Fibroblast of peridontal ligament (primary cell): ENCODE data around the gene MRAS.
"Not testable (repeated sequence)": the region's sequence is repeated elsewhere in the genome, so short reads cannot be mapped to it uniquely, and the experiment has no call there.

Experiments used
- DNase-seq: peaks from one replicate; pipeline ENCODE4 v3.0.0-alpha.2; 2010; ENCODE audit errors: extremely low read depth

Gene MRAS

GRCh38 chr3:138389841-138390581 is 41.6 kb downstream of the MRAS start:
- peak; percentile 60 for DNase-seq

DNA sequence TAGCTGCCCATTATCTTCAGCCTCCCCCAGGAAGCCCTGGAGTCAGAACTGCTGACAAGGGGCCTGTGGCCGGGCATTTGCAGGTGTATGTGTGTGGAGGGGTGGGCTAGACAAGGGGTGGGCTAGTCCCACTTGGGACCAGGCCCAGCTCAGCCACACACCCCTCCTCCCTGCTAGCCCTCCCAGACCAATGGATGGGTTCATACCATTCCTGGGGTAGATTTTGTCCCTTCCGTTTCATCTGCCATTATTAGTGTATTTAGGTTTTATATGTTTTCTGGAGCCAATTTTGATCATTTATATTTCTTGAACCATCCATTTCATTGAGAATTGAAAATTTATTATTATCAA is 42.2 kb downstream of the MRAS start:
- no peak for DNase-seq

- no peak for DNase-seq
Measured at GRCh38 chr3:138394156-138394555, 45.8 kb downstream of the MRAS start.

DNA sequence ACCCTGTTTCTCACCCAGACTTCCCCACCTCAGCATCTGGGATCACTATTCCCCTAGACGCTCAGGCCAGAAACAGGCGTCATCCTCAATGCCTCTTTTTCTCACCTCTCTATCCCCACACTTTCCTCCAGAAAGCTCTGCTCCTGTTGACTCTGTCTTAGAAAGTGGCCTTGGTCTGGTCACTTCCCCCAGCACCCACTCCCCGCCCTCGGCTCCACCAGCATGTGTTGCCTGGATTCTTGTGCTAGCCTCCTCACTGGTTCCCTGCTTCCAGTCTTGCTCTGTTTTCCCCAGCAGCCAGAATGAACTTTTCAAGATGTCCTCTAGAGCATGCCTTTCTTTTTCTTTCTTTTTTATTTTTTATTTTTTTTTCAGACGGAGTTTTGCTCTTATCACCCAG is 46.3 kb downstream of the MRAS start:
- no peak for DNase-seq

- no peak for DNase-seq
Measured at GRCh38 chr3:138395865-138396751, 47.7 kb downstream of the MRAS start.

DNA sequence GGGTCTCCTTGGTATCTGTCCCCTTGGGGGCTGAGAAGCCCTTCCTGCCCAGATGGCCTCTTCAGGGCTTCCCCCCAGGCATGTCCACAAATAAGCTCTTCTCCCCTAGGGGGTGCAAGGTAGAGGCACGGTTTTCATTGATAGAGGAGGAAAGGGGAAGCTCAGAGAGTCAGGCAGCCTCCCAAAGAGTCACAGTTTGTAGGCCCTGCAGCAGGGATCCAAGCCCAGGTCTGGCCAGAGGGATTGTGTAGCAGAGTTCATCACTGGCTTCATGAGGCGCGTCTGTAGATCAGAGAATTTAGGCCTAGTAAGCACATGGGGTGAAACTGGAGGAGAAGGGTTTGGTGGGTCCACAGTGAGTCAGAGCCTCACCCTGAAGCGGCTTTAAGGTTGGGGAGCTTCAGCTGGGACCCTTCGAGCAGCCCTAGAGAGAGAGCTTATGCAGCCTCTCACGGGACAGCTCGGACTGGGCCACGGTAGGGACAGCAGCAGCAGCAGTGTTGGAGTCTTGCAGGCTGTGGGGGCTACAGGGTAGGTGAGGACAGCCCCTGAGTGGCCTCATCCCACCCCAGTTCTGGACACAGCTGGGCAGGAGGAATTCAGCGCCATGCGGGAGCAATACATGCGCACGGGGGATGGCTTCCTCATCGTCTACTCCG is 48.5 kb downstream of the MRAS start:
- no peak for DNase-seq

- no peak for DNase-seq
Measured at GRCh38 chr3:138397983-138398382, 49.6 kb downstream of the MRAS start.

- no peak for DNase-seq
Measured at GRCh38 chr3:138398791-138399575, 50.6 kb downstream of the MRAS start.

DNA sequence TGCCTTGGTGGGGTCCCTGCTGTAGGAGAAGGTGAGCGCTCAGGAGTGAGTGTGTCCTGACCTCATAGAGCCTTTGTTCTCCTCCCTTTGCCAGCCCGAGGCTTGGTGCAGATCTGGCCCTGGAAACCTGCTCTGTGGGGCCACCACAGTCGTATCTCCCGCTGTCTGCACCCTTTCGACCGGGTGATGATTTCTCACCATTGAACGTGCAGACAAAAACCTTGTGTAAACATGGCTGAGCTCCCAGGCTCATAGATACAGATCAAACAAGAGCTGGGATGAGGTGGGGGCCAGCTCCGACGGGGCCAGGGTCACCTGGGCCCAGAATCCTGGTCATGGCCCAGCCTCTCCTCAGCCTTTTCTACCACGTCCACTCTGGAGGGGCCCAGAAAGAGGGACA is 51.4 kb downstream of the MRAS start:
- no peak for DNase-seq

- DNase-seq = no peak
Measured at GRCh38 chr3:138400651-138401070, 52.3 kb downstream of the MRAS start.

GRCh38 chr3:138401834-138402233 is 53.5 kb downstream of the MRAS start:
- DNase-seq = no peak

GRCh38 chr3:138404121-138404520 is 55.7 kb downstream of the MRAS start:
- DNase-seq = no peak

DNA sequence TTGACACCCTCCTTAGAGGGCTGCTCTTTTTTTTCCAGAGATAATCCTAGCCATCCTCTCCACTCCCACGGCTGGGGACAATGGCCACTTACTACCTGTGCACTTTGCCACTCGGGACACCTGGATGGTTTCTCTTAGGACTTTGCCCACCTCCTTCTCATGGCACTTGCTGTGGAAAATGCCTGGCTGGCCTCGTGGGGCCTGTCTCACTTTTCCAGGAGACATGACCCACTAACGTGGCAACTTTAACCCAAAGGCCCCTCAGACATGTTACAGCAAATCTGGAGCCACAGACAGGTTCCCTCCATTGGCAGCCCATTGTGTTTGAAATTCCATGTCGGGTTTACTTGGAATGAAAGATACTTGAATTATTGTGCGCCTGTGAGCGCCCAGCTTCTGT is 56.6 kb downstream of the MRAS start:
- no peak for DNase-seq

DNA sequence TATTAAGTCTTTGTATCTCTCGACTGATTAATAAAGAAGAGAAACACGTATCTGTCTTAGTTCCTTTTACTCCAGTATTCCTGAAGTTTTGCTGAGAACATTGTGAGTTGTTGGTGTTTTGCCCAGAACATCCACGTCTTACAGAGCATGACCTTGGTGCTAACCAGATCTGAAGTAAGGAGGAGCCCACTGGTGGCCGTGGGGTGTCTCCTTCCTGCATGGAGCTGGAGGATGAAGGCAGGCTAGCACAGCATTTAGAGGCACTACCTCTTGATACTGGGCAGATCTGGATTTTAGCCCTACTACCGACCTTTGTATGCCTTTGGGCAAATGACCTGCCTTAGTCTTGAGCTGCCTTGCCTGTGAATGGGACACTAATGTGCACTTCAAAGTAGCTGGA is 57.1 kb downstream of the MRAS start:
- no peak for DNase-seq

DNA sequence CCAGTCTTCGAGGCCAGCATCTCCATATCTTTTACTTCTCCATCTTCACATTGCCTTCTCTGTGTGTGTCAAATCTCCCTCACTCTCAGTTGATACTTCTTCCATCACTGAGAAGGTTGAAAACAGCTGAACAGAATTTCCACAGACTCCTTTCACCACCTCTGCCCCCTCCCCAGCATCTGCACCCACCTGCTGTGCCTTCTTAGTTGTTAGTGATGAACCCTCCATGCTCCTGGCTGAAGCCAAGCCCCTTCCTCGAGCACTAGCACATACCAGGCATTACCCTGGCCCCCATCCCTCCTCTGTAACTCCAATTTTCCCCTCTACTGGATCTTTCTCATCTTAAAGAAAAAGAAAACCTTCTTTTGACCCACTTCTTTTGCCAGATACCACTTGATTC is 58.2 kb downstream of the MRAS start:
- DNase-seq = no peak

DNA sequence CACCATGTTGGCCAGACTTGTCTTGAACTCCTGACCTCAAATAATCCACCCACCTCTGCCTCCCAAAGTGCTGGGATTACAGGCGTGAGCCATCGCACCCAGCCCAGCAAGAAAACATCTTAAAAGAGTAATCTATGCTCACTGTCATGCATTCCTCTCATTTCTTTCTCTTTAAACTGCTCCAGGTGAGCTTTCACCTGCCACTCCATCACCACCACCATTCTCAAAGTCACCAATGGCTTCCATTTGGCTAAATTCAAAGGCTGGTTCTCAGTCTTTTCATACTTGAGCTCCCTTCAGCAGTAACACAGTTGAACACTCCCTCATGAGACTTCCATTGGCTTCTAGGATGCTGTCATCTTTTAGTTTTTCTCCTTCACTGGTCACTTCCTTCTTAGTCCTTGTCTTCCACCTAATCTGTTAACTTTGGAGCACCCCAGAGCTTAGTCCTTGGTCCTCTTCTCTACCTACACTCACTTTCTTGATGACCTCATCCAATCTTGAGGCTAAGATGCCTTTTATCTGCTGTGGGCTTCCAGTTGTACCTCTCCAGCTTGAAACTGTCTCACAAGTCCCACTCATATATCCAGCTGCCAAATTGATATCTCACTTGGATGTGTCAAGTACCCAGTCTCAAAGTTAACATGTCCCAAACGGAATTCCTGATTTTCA is 59.0 kb downstream of the MRAS start:
- no peak for DNase-seq

DNA sequence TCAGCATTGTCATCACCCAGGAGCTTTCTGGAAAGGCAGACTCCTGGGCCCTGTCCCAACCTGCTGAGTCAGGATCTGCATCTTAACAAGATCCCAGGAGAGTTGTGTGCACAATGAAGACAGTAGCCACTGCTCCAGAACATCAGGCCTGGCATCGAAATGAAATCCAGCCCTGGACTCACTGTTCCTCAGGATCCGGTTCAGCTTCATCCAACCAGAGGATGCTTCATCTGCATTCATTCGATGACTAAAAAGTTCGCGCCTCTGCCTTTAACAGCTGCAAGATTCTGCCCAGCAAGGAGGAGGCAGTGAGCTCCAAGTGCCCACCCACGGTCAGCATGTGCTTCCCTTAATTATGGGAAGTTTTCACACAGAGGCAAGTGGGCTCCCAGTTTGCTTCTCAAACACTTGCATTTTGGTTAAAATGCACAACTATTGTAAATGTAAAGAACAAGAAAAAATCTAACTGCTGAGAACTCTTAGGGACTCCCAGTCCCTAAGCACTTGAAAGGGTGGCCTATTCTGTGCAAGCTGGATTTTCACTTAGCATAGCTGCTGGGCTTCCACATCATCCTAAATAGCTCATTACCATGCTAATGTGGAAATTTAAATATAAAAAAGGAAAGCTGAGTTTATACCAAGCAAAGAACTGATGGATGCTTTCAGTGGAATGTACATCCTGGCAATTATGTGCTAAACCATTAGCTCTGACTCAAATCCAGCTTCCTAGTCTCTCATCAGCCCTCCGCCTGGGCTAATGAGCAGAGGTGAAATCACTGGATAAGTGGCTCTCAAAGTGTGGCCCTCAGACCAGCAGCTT is 60.6 kb downstream of the MRAS start:
- DNase-seq = no peak

DNA sequence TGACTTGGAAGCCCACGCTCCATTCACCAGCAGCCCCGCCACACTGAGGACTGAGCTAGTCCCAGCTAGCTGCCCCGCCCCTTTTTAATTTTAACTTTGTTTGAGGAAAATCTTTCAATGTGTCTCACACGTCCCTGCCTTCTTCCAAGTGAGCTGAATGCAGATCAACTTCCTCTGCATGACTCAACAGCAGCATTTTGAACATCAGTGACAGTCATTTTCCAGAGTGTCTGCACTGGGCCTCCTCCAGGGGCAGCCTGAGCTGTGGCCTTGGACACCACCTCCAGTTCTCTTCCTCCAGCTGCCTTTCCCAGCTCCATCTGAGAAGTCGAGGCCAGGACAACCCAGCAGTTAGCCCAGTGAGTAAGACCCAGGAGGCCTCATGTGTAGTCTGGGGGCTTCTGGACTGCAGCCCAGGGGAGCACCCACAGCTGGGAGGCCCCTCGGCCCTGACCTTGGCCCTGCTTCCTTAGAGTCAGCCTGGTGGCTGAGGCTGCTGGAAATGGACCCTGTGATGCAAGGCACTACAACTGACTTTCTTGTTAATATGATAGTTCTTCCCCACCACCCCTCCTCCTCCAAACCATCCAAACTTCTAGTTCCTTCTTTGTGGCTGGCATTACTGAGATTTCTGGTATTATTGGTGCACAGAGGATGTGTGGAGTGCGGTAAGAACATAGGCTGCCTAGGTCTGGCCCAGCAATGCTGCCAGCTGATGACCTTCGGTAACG is 64.6 kb downstream of the MRAS start:
- DNase-seq = no peak

DNA sequence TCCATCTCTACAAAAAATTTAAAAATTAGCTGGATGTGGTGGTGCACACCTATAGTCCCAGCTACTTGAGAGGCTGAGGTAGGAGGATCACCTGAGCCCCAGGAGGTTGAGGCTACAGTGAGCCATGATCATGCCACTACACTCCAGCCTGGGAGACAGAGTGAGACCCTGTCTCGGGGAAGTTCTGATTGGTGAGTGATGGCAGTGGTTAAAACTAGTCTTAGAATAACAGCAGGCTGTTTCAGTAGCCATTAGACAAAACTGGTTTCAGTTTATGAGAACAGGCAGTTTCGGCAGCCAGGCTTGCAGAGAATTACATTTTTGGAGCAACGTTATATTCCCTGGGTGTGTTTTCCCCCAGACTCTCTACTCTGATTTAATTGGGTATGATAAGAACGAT is 67.9 kb downstream of the MRAS start:
- DNase-seq = not testable (repeated sequence)

DNA sequence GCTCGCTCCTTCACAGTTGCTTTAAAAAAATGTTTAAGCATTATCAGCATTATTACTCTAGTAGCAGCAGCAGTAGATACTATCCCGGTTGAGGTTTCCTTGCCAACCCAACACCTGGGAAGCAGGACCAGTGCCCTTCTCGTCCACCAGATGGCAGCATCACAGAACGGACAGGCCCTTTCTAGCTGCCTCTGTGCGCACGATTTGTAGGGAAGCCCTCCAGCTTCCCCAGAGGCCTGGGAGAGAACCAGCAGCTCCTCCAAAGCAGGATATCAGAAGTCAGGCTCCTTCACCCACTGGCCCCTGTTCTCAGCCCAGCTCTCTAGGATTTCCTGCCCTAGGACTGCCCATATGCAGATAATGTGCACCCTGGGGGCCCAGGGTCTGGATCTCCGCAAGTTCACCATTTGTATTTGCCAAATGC is 69.2 kb downstream of the MRAS start:
- peak; percentile 83 for DNase-seq
